ENCODE measurements around the gene SAPCD2.

The SAPCD2 gene

GRCh38 chr9:137016436-137016835, 53.9 kb downstream of the SAPCD2 start:
- DNase-seq, result no peak

GRCh38 chr9:137015976-137016375, 54.4 kb downstream of the SAPCD2 start:
- no peak for DNase-seq

- DNase-seq, result no peak
These were observed 54.8 kb downstream of the SAPCD2 start for GRCh38 chr9:137015540-137015930.

- no peak for DNase-seq
These were observed 55.4 kb downstream of the SAPCD2 start for GRCh38 chr9:137014776-137015539.

- no peak for DNase-seq
These were observed 56.2 kb downstream of the SAPCD2 start for GRCh38 chr9:137014166-137014565.

GRCh38 chr9:137013571-137013940, 56.8 kb downstream of the SAPCD2 start:
- no peak for DNase-seq

GRCh38 chr9:137012694-137013570, 57.4 kb downstream of the SAPCD2 start:
- no peak for DNase-seq
